ENCODE data around the gene EFCAB13.

Gene EFCAB13

GRCh38 chr17:47295037-47295873, 28.5 kb upstream of the EFCAB13 start:
- no peak for DNase-seq (ENCODE audit: low read depth)

GRCh38 chr17:47295874-47296255, 27.9 kb upstream of the EFCAB13 start:
- no peak for DNase-seq (ENCODE audit: low read depth)

- DNase-seq (ENCODE audit: low read depth): no peak
Observed at GRCh38 chr17:47297661-47298400, 25.9 kb upstream of the EFCAB13 start.

DNA sequence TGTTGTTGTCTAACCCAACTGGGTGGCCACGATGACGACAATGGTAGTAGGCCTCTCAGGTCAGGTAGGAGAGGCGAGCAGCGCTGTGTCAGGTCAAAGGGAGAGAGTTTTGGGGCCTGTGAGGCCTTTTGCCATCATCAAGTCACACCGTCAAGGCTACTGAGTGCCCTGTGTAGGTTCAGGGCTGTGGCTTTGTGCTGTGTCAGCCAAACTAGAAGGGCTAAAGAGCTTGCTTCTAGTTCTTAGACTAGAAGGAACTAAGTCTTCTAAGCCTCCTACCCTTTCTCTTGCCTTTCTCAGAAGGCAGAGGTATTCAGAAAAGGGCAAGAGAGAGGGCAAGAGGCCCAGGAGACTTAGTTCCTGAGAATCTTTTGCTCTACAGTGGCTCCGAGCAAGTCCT, 25.0 kb upstream of the EFCAB13 start:
- DNase-seq (ENCODE audit: low read depth): no peak

DNA sequence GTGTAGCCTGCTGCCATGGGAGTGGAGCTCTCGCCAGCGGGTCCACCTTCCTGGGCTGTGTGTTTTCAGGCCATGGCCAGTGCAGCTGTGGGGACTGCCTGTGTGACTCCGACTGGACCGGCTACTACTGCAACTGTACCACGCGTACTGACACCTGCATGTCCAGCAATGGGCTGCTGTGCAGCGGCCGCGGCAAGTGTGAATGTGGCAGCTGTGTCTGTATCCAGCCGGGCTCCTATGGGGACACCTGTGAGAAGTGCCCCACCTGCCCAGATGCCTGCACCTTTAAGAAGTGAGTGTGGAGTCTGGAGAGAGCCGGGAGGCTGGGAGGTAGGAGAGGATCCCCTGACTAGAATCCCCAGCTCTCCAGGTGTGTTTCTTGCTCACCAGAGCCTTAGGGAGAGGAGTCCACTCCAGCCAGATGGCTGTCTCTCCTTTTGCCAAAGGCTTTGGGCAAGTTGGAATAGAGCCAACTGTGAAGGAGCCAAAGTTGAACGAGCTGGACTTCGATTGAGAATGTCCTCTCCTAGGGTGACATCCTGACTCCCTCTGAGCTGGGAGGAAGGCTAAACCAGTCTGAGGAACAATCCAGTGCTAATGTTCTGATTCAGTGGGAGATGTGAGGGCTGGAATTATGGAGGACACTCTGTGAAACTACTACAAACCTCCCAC, 24.4 kb upstream of the EFCAB13 start:
- DNase-seq (ENCODE audit: low read depth): no peak

- no peak for DNase-seq (ENCODE audit: low read depth)
Observed at GRCh38 chr17:47300718-47301117, 23.0 kb upstream of the EFCAB13 start.

DNA sequence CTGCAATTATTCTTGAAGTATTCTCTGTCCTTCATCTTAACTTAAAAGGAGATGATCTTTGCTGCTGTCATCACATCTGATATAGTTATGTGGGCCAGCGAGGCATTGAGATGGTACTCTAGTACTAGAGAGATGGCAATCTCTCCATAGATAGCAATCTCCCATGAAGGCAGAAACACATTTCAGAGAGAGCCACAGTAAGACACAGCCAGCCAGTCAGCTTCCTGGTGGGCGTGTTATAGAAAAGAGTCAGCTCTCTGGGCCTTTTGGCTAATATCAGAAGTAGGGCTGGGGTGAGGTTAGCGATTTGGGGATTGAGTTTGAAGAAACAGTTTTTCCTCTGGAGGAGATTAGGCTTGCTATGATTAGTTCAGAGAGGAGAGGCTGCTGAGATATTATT, 22.6 kb upstream of the EFCAB13 start:
- no peak for DNase-seq (ENCODE audit: low read depth)

DNA sequence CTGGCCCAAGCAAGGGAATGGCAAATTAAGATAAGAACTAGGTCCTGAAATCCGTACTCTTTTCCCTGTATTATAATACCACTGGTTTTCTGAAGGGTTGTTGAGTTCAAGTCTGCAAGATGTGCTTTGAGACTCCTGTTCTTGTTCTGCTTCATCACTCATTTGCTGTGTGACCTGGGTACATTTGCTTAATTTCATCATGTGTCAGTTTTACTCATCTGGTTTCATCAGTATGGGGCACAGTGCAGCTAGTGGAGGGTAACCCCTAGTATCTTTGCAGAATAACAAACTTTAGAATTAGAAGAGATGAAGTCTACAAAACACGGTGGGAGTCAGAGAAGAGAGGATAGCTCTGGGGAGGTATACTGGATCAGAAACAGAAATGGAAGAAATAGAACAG, 21.9 kb upstream of the EFCAB13 start:
- DNase-seq (ENCODE audit: low read depth): no peak

DNA sequence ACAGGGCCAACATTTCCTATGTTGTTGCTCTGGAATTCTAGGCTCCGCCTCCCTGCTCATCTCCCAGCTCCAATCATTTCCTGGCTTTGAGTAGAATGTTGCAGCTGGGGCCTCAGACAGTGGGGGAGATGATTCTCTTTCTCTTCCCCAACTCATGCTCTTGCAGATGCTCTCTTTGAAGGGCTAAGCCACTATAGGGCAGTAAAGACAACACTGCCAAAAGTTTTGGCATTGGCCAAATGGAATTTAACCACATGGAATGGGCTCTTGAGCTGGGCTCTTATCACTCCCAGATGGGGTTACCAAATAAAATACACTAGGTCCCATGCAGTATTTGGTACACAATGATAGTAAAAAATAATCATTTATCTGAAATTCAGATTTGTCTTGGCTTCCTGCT, 19.6 kb upstream of the EFCAB13 start:
- no peak for DNase-seq (ENCODE audit: low read depth)

GRCh38 chr17:47305302-47305923, 18.3 kb upstream of the EFCAB13 start:
- DNase-seq (ENCODE audit: low read depth): no peak

DNA sequence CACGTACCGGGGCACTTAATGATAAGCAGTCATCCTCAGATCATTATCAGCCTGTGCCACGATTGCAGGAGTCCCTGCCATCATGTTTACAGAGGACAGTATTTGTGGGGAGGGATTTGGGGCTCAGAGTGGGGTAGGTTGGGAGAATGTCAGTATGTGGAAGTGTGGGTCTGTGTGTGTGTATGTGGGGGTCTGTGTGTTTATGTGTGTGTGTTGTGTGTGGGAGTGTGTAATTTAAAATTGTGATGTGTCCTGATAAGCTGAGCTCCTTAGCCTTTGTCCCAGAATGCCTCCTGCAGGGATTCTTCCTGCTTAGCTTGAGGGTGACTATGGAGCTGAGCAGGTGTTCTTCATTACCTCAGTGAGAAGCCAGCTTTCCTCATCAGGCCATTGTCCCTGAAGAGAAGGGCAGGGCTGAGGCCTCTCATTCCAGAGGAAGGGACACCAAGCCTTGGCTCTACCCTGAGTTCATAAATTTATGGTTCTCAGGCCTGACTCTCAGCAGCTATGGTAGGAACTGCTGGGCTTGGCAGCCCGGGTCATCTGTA, 13.5 kb upstream of the EFCAB13 start:
- no peak for DNase-seq (ENCODE audit: low read depth)

GRCh38 chr17:47311420-47311819, 12.3 kb upstream of the EFCAB13 start:
- no peak for DNase-seq (ENCODE audit: low read depth)

DNA sequence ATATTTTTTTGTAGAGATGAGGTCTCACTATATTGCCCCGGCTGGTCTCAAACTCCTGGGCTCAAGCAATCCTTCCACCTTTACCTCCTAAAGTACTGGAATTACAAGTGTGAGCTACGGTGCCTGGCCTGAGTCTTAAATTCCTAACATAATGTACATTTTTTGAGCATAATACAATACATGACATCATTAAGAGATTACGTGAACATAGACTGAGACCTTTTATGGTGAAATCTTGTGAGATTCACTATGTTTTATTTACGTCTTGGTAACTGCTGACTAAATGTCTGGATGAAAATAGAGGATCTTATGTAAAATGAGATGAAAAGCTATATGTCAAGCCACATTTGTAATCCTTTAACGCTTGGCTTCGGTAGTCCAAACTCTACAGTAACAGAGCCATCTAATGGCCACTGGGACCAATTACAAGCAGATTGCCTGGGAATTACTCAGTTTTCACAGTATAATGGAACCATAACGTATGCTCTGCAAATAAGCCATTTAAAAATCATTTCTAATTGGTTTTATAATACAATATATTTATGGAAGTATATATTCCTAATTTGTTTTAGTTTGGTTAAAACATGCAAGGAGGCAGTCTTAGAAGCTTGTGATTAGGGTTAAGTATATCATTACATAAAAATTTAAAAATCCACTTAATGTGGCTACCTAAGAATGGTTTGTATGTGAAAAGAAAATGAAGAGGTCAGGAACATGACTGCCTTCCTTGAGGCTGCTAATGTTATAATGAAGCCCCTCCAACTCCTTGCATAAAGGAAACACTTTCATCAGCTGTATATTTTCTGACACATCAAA, 8.1 kb upstream of the EFCAB13 start:
- DNase-seq (ENCODE audit: low read depth): peak; percentile 18

DNA sequence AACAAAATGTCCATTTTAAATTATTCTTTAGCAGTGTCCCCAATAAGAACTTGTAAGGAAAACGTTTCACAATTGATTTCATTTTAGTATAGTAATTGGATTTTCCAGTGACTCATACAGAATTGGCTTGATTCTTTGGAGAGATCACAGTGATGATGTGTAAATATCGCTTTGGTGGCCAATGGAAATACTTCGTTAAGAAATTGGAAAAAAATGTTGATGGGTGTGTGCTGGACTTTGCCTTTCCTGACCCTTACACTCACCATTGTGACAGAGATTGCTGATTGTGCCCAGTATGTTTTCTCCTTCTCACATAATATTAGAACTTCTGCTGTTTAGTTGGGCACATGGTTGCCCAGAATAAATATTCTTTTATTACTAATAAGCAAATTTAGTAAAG, 7.4 kb upstream of the EFCAB13 start:
- DNase-seq (ENCODE audit: low read depth): no peak

DNA sequence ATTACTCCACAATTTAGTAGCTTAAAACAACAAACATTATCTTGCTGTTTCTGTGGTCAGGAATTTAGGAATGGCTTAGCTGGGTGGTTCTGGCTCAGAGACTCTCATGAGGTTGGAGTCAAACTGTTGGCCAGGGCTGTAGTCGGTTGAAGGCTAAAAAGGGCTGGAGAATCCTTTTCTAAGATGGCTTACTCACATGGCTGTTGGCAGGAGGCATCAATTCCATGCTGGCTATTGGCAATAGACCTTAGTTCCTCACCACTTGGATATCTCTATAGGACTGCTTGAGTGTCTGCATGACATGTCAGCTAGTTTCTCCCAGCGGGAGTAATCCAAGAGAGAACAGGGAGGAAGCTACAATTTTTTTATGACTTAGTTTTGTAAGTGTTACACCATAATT, 6.6 kb upstream of the EFCAB13 start:
- no peak for DNase-seq (ENCODE audit: low read depth)

GRCh38 chr17:47318197-47318918, 5.4 kb upstream of the EFCAB13 start:
- no peak for DNase-seq (ENCODE audit: low read depth)

GRCh38 chr17:47320879-47321502, 2.8 kb upstream of the EFCAB13 start:
- DNase-seq (ENCODE audit: low read depth): no peak

DNA sequence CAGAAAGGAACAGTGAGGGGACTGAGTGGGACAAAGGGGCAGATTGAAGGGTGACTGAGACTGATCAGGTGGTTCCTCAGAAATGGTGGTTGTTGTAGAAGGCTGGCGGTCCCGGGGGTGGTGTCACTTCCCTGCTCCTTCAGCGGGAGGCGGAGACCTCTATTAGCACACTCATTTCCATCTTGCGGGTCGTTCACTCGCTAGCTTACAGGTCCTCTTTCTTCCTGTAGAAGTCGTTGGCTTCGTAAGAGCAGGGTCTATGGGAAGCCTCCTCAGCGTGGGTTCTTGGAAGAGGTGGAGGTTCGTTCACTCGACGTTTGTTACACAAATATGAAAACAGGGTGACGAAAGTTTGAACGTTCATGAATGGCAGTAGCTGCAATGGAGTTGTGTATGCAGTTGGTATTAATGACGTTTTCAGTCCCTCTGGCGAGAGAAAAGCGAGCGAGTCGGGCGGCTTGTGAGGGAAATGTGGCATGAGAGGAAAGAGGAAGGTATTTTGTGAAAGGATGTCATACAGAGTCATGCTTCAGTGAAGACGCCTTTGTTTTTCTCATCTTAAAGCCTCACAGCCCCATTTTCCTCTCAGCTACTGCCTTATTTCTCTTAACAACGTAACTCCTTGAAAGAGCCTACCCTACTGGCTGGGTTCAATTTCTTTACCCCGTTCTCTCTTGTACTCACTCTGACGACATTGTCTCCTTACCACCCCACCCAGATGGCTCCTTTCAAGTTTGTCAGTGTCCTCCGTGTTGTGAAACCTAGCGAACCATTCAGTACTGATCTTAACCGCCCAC, 667 bp downstream of the EFCAB13 start:
- DNase-seq (ENCODE audit: low read depth): peak; percentile 26

DNA sequence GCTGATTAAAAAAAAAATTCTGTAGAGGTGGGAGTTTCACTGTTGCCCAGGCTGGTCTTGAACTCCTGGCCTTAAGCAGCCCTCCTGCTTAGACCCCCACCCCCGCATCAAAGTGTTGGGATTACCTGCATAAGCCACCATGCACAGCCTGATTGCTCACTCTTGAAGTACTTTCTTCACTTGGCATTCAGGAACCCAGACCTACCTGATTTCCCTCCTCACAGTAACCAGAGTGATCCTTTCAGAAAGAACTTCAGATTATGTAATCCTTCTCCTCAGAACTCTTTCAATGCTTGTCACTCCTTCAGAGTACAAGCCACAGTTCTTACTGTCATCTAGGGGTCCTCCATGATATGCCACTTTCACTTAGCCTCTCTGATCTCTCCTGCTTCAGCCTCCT, 1.4 kb downstream of the EFCAB13 start:
- no peak for DNase-seq (ENCODE audit: low read depth)
